HG03159 (cell line): ENCODE data around the gene HS2ST1.
"Not testable (repeated sequence)": the region's sequence is repeated elsewhere in the genome, so short reads cannot be mapped to it uniquely, and the experiment has no call there.

ENCODE experiments used
- ATAC-seq: cut with Tn5 transposase; IDR thresholded peaks from one replicate; pipeline ENCODE4 v1.9.1; 2021; ENCODE audit warnings: mild to moderate bottlenecking, moderate library complexity; ENCODE audit not compliant: unreplicated experiment

HS2ST1 gene

GRCh38 chr1:86924324-86924960 is 10.0 kb downstream of the HS2ST1 start:
- no peak for ATAC-seq

- ATAC-seq, result no peak
Observed at GRCh38 chr1:86925742-86926141, 11.3 kb downstream of the HS2ST1 start.

- ATAC-seq, result no peak
Observed at GRCh38 chr1:86926883-86927282, 12.4 kb downstream of the HS2ST1 start.

GRCh38 chr1:86928819-86929218 is 14.4 kb downstream of the HS2ST1 start:
- no peak for ATAC-seq

- no peak for ATAC-seq
Observed at GRCh38 chr1:86933051-86933450, 18.6 kb downstream of the HS2ST1 start.

GRCh38 chr1:86933562-86934377 is 19.3 kb downstream of the HS2ST1 start:
- no peak for ATAC-seq

- no peak for ATAC-seq
Observed at GRCh38 chr1:86938450-86938849, 24.0 kb downstream of the HS2ST1 start.

GRCh38 chr1:86938855-86939254 is 24.4 kb downstream of the HS2ST1 start:
- ATAC-seq, result no peak

GRCh38 chr1:86939406-86939805 is 25.0 kb downstream of the HS2ST1 start:
- no peak for ATAC-seq

GRCh38 chr1:86940599-86940998 is 26.2 kb downstream of the HS2ST1 start:
- ATAC-seq, result no peak

GRCh38 chr1:86942042-86942441 is 27.6 kb downstream of the HS2ST1 start:
- no peak for ATAC-seq

- no peak for ATAC-seq
Observed at GRCh38 chr1:86942743-86943142, 28.3 kb downstream of the HS2ST1 start.

GRCh38 chr1:86948212-86948611 is 33.8 kb downstream of the HS2ST1 start:
- no peak for ATAC-seq

- no peak for ATAC-seq
Observed at GRCh38 chr1:86950712-86951419, 36.4 kb downstream of the HS2ST1 start.

GRCh38 chr1:86951430-86951829 is 37.0 kb downstream of the HS2ST1 start:
- no peak for ATAC-seq

- no peak for ATAC-seq
Observed at GRCh38 chr1:86953167-86953566, 38.7 kb downstream of the HS2ST1 start.

GRCh38 chr1:86955678-86956077 is 41.2 kb downstream of the HS2ST1 start:
- ATAC-seq, result no peak

- no peak for ATAC-seq
Observed at GRCh38 chr1:86956221-86956620, 41.8 kb downstream of the HS2ST1 start.

- no peak for ATAC-seq
Observed at GRCh38 chr1:86957221-86957620, 42.8 kb downstream of the HS2ST1 start.

GRCh38 chr1:86960548-86960947 is 46.1 kb downstream of the HS2ST1 start:
- no peak for ATAC-seq

- ATAC-seq, result not testable (repeated sequence)
Observed at GRCh38 chr1:86963841-86964240, 49.4 kb downstream of the HS2ST1 start.
